ENCODE results near the gene CHST11.

The CHST11 gene

DNA sequence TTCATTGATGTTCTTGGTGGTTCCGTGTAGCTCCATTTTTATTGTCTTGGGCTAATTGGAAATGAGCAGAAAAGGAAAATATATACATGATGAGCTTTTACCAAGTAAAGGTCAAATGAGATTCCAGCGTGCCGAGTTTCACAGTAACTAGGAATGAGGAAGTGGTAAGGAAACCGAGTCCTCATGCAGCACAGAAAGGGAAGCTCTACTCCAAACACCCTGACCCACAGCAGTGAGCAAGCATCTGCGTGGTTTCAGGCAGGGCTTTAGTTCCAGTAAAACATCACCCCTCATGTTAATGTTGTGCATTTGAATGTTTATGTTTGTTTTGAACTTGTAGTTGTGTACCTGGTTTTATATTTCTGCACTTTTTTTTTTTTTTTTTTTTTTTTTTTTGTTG lies 293.3 kb downstream of the CHST11 start:
- DNase-seq: no peak

DNA sequence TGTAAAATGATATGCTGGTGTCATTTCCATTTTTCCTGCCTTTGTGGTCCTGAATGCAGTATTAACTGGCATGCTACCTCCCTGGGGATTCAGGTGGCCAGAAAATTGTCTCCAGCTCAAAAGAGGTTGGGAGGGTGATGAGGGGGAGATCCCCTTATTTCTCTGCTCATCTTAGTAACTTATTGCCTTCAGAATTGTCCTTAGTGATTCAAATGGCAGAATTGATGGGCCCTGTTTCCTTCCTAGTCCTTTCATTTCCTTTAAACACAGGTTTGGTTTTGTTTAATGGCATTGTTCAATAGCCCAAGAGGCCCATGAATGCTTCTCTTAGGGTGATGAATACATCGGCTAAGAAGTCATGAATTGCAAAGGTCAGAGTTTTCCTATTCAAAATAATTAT lies 294.4 kb downstream of the CHST11 start:
- peak; percentile 29 for DNase-seq

DNA sequence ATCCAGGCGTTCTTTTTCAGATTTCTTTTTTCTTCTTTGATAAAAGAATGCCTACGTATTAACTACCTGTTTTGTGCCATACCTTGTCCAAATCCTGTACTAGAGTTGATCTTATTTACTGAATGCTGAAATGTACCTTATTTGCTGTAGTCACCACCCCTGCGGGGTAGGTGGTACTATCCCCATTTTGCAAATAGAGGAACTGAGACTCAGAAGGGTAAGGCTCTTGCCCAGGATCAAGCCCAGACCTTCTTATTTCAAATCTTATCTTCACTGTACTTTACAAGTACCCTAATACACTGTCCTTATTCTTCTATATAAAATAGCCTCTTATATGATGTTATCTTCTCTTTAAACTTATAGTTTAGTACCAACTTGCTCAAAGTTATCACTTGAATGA lies 294.8 kb downstream of the CHST11 start:
- no peak for DNase-seq

DNA sequence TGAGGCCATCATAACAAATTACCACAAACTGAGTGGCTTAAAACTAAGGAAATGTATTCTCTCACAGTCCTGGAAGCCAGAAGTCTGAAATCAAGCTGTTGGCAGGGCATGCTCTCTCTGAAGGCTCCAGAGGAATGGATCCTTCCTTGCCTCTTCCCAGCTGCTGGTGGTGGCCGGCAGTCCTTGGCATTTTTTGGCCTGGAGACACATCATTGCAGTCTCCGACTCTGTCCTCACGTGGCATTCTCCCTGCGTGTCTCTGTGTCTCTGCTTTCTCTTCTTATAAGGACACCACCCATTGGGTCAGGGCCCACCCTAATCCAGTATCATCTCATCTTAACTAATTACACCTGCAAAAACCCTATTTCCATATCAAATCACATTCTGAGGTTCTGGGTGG lies 295.3 kb downstream of the CHST11 start:
- no peak for DNase-seq

DNA sequence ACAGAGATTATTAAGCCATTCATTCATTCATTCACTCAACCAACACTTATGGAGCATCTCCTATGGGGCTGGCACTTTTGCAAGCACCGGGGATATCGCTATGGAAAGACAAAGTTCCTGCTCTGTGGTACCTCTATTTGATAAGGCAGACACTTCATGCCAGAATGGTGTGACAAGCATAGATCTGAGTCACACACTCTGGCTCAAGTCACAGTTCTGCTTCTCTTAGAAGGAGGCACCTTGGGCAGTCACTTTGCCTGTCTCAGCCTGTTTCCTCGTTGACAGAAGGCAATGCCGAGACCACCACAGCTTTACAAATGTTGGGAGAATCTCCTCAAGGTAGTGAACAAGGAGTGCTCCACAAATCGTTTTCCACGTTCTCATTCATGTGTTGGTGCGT lies 296.1 kb downstream of the CHST11 start:
- DNase-seq: peak; percentile 29

DNA sequence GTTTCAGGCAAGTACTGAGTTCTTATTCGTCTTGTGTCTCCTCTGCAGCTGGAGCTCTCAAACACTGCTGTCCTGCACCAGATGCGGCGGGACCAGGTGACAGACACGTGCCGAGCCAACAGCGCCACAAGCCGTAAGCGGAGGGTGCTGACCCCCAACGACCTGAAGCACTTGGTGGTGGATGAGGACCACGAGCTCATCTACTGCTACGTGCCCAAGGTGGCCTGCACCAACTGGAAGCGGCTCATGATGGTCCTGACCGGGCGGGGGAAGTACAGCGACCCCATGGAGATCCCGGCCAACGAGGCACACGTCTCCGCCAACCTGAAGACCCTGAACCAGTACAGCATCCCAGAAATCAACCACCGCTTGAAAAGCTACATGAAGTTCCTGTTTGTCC lies 300.2 kb downstream of the CHST11 start:
- DNase-seq: no peak

DNA sequence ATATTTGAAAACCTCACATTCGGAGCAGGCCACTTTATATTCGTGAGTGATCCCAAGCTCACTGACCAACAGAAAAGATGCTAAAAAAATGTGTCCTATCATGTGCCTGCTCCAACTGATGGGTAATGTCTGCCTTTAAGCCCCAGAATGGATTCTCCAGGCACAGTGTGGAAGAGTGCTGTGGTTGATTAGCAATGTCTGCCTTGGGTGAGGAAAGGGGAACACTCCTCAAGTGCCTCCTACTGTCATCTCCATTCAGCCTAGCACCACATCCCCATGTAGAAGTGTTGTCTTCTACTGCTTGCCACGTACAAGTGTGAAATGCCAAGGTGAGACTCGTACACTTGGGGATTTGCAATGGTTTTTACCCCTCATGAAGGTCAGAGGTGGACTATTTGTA lies 302.0 kb downstream of the CHST11 start:
- DNase-seq: no peak

DNA sequence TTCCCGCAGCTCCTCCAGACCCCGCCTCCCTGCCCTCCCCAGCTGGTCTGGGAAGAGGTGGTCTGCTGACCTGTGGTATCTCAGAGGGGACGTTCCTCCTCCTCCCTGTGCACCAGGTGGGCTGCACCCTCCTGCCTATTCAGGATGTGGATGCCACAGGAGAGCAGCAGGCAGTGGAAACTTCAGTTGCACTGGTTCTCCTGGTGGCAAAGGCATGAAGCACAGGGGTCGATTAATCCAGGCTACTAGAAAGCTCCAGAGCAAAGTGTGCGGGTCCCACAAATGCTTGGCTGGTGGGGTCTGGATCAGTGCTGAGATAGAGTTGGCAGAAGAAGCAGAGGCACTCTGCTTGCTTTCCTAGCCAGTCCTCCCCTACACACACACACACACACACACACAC lies 304.3 kb downstream of the CHST11 start:
- DNase-seq: no peak

DNA sequence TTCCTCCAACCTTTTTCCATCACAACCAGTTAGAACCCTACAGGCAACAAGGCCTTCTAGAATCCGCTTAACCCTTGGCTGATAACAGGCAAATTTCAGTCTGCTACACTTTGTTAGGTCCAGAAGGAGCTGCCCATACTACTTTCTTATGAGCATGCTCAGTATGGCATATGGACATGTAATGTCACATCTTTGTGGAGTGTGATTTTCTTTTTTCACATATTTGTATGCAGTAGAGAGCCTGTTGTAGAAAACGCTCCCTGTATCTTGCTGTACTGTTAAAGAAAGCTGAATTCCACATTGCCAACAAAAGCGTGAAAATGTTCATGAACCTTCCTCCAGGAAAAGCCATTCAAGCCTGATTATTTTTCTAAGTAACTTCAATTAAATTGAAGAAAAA lies 304.9 kb downstream of the CHST11 start:
- DNase-seq: no peak

DNA sequence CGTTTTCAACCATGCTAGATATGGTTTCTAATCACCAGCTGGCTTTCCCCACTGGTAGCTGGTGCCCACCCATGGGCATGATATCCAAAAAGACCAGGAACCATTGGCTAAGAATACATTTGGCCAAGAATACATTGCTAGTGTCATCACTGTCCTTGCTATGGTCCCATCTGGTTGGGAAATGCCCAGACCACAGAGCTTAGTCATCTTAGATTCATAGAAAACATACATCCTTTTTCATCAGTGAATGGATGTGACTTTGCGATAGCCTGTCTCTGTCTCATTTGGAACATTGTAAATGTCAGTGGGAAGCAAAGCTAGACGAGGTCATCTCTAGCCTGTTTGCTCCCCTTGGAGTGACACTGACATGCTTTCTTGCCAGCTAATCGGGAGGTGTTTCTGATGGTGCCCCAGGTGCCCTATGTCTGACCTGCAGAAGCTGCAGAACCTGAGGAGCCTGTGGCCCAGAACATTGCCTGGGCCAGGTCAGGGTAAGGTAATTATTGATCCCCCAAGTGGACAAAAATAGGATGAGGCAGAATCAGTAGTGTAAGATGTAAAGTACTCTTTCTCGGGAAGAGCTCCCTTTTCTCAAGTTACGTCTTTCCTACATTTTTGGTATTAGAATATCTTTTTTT lies 306.5 kb downstream of the CHST11 start:
- DNase-seq: no peak

DNA sequence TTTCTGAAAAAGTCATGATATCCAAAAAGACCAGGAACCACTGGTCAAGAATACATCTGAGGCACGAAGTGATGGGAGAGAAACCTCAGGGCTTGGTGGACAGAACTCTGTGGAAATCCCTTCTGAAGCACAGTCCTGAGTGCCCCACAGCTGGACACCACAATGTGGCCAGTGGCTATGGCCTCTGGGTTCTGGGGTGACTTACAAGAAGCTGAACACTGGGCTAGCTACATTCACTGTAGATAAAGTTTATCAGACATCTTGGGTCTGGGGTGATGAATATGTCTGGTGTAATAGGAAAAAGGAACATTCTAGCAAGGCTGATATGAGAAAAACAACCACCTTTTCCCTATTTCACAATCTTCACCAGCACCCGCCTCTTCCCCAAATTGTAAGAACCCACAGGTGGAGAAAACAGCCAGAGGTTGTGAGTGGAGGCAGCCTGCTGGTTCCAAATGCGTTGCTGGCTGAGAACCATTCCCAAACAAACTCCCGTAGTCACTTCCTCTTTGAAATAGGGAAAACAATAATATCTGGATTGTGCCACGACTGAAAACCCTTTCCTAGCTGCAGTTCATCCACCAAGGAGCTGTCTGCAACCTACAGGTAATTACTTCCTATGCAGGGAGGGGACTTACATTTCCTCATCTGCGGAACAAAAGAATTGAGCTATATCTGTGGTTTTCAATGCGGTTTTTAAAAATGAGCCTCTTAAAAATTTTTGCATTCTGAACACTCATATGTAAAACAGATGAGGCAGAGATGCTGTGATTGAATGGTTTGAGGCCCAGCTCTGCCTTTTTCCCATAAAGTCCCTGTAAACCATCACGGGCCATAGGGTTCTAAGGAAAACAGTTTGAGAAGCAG lies 307.7 kb downstream of the CHST11 start:
- DNase-seq: no peak

DNA sequence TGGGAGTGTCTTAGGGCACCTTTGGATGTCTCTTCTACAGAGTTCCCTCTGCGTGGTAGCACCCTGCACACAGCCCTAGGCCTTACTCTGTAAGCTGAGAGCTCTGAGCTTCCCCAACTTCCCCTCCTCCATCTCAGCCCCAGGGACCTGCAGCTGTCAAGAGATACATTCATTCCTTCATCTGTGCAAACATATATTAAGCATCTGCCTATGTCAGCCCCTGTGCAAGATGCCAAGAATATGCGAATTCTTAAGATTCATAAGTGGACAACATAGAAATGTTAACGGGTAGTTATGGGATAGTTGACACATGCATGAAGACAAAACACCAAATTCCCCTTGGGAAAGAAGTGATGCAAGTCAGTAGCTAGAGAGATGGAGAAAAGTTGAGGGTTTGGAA lies 310.5 kb downstream of the CHST11 start:
- no peak for DNase-seq

DNA sequence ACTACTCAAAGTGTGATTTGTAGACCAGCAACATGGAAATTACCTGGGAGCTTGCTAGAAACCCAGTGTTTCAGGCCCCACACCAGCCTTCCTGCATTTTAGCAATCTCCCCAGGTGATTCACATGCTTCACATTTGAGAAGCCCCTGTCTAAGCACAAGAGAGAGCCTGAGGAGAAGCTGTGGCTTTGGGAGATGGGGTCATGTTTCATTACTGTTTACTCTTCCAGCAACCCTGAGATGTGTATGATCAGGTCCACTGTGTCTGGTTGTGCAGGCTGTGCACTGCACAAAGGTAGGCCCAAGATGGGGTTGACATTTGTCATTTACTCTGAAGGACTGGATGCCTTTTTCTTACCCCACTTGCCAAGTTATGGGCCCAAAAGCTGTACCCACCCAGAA lies 311.3 kb downstream of the CHST11 start:
- DNase-seq: no peak

DNA sequence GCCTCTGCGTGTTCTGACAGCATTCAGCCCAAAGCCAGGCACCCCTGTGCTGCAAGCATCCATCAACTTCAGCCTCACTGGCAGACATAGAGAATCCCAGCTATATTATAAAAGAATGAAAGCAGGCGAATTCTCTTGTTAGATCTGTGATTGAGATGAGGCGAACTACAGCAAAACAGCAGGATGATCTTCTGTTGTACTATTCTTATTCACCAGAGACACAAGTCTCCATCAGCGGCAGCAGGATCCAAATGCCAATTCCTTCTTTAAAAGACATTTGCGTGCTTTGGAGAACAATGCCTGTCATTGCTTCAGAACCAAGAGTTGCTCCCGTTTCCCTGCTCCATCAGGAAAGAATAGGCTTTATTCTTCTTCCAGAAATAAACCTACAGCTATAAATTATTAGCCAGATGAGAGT lies 312.4 kb downstream of the CHST11 start:
- no peak for DNase-seq

DNA sequence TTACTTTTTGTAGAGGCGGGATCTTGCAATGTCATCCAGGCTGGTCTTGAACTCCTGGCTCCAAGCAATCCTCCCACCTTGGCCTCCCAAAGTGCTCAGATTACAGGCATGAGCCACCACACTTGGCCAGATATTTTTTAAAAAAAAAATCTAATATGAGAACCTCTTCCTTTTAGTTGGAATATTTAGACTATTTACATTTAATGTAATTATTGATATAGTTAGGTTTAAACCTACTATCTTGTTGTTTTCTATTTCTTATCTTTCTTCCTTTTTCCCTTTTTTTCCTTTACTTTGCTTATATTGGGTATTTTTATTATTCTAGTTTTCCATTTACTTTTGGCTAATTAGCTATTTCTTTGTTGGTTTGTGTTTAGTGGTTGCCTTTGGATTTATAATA lies 315.6 kb downstream of the CHST11 start:
- DNase-seq: no peak

DNA sequence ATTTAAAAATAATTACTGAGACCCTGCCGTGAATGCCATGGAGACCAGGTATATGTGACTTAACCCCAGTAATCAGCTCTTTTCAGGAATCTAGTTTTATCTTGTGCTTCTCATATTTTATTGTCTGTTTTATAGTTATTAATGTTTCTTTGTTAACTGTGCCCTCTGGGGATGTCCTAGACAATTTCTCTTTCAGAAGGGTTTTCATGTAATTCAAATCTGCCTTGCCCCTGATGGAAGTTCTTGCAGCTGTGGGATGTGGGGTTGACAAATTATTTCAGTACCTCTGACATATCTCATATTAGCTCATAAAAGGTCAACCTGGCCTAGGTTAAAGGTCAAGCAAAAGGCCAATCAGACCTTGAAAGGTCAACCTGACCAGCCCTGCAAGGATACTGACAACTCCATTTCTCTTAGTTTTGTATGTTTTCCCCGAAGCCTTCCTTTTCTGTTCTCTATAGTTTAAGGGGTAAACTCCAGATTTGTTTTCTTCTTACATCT lies 319.0 kb downstream of the CHST11 start:
- DNase-seq: no peak

DNA sequence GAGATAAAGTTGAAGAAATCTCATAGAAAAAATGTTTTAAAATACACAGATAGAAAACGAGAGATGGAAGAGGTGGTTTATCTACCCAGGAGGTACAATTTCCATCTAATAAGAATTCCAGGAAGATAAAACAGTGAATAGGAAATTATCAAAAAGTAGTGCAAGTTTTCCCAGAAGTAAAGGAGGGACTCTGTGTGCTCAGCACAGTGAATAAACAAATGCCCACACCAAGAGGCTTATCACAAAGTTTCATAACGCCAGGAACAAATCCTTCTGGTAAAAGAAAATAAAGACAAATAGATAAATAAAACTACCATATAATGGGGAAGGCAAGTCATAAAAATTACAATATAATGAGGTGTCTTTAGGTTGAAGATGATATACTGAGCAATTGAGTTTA lies 322.4 kb downstream of the CHST11 start:
- no peak for DNase-seq

DNA sequence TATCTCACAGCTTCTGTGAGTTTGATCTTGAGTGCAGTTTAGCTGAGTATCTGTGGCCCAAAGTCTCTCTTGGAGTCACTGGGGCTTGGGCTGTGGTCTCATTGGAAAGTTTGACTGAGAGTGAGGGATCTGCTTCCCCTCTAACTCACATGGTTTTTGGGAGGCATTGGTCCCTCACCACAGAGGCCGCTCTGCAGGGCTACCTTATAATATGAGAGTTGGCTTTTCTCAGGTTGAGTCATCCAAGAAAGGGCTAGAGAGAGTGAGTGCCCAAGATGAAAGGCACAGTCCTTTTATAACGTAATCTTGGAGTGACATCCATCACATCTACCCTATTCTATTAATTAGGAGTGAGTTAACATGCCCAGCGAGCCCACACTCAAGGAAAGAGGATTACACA lies 325.5 kb downstream of the CHST11 start:
- DNase-seq: no peak

DNA sequence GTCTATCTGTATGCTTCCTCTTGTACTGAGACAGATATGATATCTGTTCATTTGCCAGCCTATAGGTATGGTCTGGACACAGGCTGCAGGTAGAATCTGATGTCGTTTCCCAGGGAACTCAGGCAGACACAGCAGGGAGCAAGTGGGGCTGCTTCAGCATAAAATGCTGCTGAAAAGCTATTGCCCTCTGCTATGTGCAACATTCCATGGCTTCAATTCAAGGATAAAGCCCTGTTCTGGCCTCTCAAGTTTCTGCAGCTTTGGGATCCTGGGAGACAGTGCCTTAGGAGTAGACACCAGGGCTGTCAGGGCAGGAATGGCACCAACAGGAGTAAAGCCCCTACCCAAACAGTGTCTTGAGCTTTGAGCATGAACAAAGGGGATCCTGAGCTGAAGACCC lies 327.8 kb downstream of the CHST11 start:
- no peak for DNase-seq

DNA sequence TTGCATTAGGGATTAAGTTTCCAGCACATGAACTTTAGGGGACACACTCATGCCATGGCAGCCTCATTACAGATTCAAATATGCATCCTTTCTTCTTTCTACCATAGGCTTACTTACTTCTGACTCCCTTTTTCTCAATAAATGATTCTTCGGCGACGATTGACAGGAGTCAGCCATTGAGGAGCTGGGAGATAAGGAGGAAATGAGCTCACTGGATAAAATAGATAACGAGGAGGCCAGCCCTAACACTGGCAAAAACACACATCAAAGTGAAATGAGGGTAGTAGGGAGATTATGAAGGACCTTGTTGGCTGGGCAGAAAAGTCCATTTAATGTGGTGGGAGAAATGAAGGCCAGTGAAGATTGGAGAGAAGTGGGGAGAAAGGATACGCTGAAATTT lies 329.1 kb downstream of the CHST11 start:
- DNase-seq: no peak

DNA sequence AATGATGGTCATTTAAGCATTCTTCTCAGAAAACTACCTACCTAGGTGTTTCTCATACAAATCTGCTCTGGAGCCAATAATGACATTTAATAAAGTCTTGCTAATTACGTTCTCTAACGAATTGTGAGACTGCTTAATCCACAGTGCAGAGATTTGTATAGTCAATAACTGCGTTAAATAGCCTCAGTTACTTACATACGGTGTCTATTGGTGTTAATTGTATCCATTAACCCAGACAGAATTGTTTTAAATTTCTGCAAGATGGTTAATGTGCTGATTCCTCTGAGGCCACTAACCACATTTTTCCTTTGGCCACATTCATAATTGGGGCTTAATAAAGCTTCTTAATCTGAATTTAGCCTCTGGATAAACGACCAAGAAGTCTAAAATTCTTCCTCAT lies 329.6 kb downstream of the CHST11 start:
- DNase-seq: no peak

DNA sequence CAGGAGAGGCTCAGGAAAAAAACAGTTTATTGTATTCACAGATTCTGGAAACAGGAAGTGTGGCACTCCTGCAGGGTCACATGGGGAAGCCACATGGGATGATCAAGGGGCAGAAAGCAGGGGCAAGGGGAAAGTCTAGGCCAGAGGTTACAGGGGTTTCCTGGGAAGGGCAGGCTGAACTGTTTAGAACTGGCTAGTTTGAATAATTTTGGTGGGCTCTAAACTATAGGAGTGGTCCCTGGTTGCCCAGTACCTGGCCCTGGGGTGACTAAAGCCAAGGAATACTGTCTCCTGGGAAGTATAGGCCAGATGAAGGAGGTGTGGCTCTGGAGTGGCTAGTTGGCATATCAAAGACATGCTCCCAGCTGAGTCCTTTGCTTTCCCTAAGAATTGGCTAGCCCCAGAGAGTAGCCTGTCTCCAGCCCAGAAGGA lies 332.1 kb downstream of the CHST11 start:
- DNase-seq: no peak

DNA sequence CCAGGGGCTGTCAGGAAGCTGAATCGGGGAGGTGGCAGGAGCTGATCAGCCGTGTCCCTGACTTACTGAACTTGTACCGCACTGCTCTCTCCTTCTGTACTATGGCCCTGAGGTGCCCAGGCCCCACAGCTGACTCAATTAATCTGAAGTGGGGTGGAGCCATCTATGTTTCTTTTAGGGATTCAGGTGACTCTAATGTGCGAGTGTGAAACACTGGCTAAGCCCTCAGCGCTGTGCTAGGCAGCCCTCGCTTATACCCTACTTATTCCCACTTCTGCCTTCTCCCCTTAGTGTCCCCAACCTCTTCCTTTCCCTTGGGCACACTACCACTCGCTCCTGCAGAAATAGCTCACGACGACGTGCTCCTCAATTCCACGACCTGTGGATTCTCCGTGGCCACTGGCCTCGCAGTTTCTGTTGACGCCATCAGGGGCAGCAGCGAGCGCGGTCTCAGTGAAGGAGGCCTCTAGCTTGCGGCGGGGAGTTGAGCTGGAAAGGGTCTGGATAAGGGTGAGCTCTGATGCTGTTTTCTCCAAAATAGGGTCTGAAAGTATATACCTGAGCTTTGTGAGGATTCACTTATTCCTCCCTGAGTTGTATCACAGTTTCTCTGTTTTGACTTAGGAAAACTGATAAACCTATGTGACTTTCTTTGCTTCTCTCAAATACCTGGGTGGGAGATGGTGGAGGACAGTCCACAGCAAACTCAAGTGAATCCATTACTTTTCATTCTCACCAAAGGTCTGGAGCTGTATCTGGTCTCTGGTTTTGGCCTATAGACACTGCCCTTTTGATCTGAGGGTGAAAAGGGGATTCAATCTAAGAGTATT lies 333.8 kb downstream of the CHST11 start:
- no peak for DNase-seq

DNA sequence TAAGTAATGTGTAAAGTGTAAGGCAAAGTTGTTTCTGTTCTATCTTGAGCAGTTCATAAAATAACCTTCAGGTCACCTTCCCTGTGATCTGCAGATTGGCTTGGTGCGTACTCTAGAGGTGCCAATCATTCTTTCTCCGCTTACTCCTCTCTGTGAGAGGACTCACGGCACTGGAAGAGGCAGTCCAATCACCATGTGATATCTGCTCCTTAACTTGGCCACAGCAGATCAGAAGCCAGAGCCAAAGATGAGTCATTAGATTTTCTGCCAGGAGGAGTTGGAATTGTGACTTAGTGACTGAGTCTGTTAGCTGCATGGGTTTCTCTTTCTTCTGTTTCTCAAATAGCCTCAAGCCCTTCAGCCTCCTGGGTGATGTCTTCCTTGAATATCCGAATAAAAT lies 335.8 kb downstream of the CHST11 start:
- no peak for DNase-seq
